Adrenal gland (tissue), 5 donors: ENCODE measurements around the gene PXT1.

ENCODE experiments used
- POLR2A ChIP-seq, 2 donors: fragments of 450-650 bp; IDR thresholded peaks; one replicate each; pipeline ENCODE4 v1.6.1; 2017; ENCODE audit warnings: antibody characterized with exemption in 2 of 2, mild to moderate bottlenecking in 2 of 2, moderate library complexity in 1 of 2
- TF ChIP-seq, protein P1 (sequence below), 6 experiments: fragments of 450-650 bp in 4 of 6; fragments of 200-600 bp in 2 of 6; sonication (generic) in 1 of 6; IDR thresholded peaks; 1 replicate in 5 of 6; 2 replicates in 1 of 6; pipeline versions ENCODE4 v1.5.1 to v1.8.0; 2016 to 2021; ENCODE audit warnings: antibody characterized with exemption in 6 of 6, mild to moderate bottlenecking in 2 of 6, moderate library complexity in 1 of 6
- donor health status: DM: no; HTN: no; CAD: no.

DNA sequence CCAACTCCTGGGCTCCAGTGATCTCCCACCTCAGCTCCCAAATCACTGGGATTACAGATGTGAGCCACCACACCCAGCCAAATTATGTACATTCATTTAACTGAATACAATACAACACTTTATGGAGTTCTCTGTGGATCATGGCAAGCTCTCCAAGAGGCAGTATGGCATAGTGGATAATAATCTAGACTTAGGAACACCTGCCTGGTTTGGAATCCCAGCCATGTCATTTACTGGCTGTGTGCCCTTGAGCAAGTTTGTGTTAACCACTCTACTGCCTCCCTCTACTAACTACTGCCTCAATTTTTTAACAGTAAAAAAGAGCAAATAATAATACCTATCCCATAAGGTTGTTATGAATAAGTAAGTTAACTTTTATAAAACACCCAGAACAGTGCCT is 53.3 kb downstream of the PXT1 start:
- TF ChIP-seq, protein P1, sequence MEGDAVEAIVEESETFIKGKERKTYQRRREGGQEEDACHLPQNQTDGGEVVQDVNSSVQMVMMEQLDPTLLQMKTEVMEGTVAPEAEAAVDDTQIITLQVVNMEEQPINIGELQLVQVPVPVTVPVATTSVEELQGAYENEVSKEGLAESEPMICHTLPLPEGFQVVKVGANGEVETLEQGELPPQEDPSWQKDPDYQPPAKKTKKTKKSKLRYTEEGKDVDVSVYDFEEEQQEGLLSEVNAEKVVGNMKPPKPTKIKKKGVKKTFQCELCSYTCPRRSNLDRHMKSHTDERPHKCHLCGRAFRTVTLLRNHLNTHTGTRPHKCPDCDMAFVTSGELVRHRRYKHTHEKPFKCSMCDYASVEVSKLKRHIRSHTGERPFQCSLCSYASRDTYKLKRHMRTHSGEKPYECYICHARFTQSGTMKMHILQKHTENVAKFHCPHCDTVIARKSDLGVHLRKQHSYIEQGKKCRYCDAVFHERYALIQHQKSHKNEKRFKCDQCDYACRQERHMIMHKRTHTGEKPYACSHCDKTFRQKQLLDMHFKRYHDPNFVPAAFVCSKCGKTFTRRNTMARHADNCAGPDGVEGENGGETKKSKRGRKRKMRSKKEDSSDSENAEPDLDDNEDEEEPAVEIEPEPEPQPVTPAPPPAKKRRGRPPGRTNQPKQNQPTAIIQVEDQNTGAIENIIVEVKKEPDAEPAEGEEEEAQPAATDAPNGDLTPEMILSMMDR (IDR thresholded peaks at IDR 0.05), result no peak
- TF ChIP-seq POLR2A (IDR thresholded peaks at IDR 0.05), result no peak
